ENCODE results near the gene ZNF724.

The ZNF724 gene

DNA sequence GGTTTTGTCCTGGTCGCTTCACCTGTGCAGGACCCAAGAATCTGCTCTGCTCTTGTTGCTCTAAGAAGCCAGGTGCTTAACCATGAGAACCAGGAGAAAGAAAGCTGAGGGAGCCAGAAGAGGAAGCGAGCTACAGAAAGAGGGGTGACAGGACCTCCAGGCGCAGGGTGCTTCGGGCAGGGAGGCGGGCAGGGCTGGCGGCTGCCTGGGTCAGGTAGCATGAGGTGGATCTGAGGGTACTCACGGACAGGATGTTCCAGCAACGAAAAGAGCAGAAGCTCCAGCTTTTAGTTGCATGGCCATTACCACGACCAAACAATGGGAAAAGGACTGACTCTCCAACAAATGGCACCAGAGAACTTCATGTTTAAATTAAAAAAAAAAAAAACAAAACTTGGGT, 59.9 kb downstream of the ZNF724 start:
- H3K4me3 ChIP-seq (ENCODE audit: low read depth, low read length), result no peak overlapping the region
- TF ChIP-seq, protein P1, sequence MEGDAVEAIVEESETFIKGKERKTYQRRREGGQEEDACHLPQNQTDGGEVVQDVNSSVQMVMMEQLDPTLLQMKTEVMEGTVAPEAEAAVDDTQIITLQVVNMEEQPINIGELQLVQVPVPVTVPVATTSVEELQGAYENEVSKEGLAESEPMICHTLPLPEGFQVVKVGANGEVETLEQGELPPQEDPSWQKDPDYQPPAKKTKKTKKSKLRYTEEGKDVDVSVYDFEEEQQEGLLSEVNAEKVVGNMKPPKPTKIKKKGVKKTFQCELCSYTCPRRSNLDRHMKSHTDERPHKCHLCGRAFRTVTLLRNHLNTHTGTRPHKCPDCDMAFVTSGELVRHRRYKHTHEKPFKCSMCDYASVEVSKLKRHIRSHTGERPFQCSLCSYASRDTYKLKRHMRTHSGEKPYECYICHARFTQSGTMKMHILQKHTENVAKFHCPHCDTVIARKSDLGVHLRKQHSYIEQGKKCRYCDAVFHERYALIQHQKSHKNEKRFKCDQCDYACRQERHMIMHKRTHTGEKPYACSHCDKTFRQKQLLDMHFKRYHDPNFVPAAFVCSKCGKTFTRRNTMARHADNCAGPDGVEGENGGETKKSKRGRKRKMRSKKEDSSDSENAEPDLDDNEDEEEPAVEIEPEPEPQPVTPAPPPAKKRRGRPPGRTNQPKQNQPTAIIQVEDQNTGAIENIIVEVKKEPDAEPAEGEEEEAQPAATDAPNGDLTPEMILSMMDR (IDR thresholded peaks at IDR 0.05; ENCODE audit: low read depth, low read length), result no peak
- no peak overlapping the region for H3K27ac ChIP-seq
- DNase-seq, result no peak
- no peaks in the 10 kb centered on the region for H3K27me3 ChIP-seq (ENCODE audit: insufficient read depth, low read depth, severe bottlenecking)
- no peaks in the 10 kb centered on the region for H3K9me3 ChIP-seq (ENCODE audit: severe bottlenecking)
- no peaks in the 10 kb centered on the region for H3K36me3 ChIP-seq

DNA sequence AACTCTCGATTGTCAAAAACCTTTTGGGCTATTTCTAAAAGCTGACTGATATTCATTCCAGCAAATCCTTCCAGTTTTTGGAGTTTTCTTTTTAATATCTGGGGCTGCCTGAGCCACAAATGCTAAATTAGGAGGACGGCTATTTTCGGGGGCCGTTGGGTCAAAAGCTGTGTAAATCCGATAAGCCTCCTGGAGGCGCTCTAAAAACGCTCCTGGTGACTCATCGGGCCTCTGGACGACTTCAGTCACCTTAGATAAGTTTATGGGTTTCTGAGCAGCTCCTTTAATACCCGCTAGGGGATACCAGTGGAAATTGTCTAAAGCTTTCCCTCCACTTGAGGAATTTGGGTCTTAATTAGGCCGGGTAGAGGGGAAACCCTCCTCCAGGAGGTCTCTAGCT, 66.9 kb downstream of the ZNF724 start:
- DNase-seq, result no peak
- Histone ChIP-seq H3K27ac (no peak overlapping the region), H3K27me3 (ENCODE audit: insufficient read depth, low read depth, severe bottlenecking) (no peaks in the 10 kb centered on the region), H3K36me3 (no peaks in the 10 kb centered on the region), H3K9me3 (ENCODE audit: severe bottlenecking) (no peaks in the 10 kb centered on the region), H3K4me3 (ENCODE audit: low read depth, low read length) (no peak overlapping the region)
- TF ChIP-seq, protein P1 (IDR thresholded peaks at IDR 0.05; ENCODE audit: low read depth, low read length), result no peak
